CD14-positive monocyte (primary cell): ENCODE data around the gene SELL. TPM values are rescaled to one million over a fixed set of nuclear protein-coding genes. Genes with fewer than 3 reads are reported as not detected.

Source experiments
- DNase-seq, 3 donors: peaks; one replicate each; pipeline ENCODE4 v3.0.0-alpha.2; 2011 to 2022
- H2AFZ ChIP-seq: 2 replicates; pipeline ENCODE4 v1.6.0; 2012; ENCODE audit warnings: mild to moderate bottlenecking, low read depth, low read length, inconsistent platforms; ENCODE audit not compliant: insufficient read depth, poor library complexity, severe bottlenecking
- H3K27ac ChIP-seq, 2 donors: 1 replicate in 1 of 2; 2 replicates in 1 of 2; pipeline ENCODE4 v1.5.1; 2012 to 2013; ENCODE audit warnings: low read length in 2 of 2, control low read depth in 1 of 2, inconsistent platforms in 1 of 2, low read depth in 1 of 2, mild to moderate bottlenecking in 1 of 2
- H3K27me3 ChIP-seq, 2 donors: one replicate each; pipeline versions ENCODE4 v1.6.0 to v1.6.1; 2011 to 2013; ENCODE audit warnings: low read length in 2 of 2; ENCODE audit not compliant: control insufficient read depth in 2 of 2, insufficient read depth in 2 of 2
- H3K36me3 ChIP-seq, 2 donors: replicated peaks in 1 of 2; 1 replicate in 1 of 2; 2 replicates in 1 of 2; pipeline versions ENCODE4 v1.5.1 to v1.6.1; 2012 to 2013; ENCODE audit warnings: low read length in 2 of 2, control low read depth in 1 of 2, inconsistent platforms in 1 of 2, mild to moderate bottlenecking in 1 of 2; ENCODE audit not compliant: insufficient read depth in 2 of 2, control insufficient read depth in 1 of 2
- H3K4me1 ChIP-seq, 2 donors: 1 replicate in 1 of 2; 2 replicates in 1 of 2; pipeline versions ENCODE4 v1.5.1 to v1.6.1; 2012 to 2013; ENCODE audit warnings: low read length in 2 of 2, control low read depth in 1 of 2, inconsistent platforms in 1 of 2, mild to moderate bottlenecking in 1 of 2, moderate library complexity in 1 of 2; ENCODE audit not compliant: insufficient read depth in 2 of 2, control insufficient read depth in 1 of 2
- H3K4me2 ChIP-seq: replicated peaks from 2 replicates; pipeline ENCODE3; 2012; ENCODE audit warnings: low read length, moderate library complexity, mild to moderate bottlenecking; ENCODE audit not compliant: poor library complexity, severe bottlenecking; ENCODE audit errors: extremely low read depth
- H3K4me3 ChIP-seq, 3 experiments: fragments of 200-600 bp in 1 of 3; sonication (generic) in 1 of 3; replicated peaks in 1 of 3; 1 replicate in 2 of 3; 2 replicates in 1 of 3; pipeline ENCODE4 v1.5.1; 2011 to 2013; ENCODE audit warnings: low read length in 3 of 3, mild to moderate bottlenecking in 3 of 3, control low read depth in 2 of 3, low read depth in 2 of 3, inconsistent platforms in 1 of 3, moderate library complexity in 1 of 3
- H3K79me2 ChIP-seq: 2 replicates; pipeline ENCODE4 v1.6.0; 2012; ENCODE audit warnings: mild to moderate bottlenecking, control low read depth, inconsistent platforms, low read length, moderate library complexity; ENCODE audit not compliant: insufficient read depth
- H3K9ac ChIP-seq: 2 replicates; pipeline ENCODE4 v1.6.0; 2017; ENCODE audit warnings: low read length, mild to moderate bottlenecking; ENCODE audit not compliant: insufficient read depth, poor library complexity, severe bottlenecking
- H3K9me3 ChIP-seq, 2 donors: replicated peaks in 1 of 2; 1 replicate in 1 of 2; 2 replicates in 1 of 2; pipeline versions ENCODE4 v1.5.1 to v1.6.1; 2012 to 2013; ENCODE audit warnings: low read length in 2 of 2, control low read depth in 1 of 2; ENCODE audit not compliant: control insufficient read depth in 1 of 2, insufficient read depth in 1 of 2
- H4K20me1 ChIP-seq: 2 replicates; pipeline ENCODE4 v1.6.0; 2012; ENCODE audit warnings: mild to moderate bottlenecking, low read length, control low read depth, moderate library complexity; ENCODE audit not compliant: insufficient read depth
- H3K27ac Mint-ChIP-seq, 7 donors: one replicate each; pipeline ENCODE4 v1.8.0; 2020; ENCODE audit warnings: mild to moderate bottlenecking in 7 of 7, mixed read lengths in 7 of 7, moderate library complexity in 6 of 7, inconsistent platforms in 2 of 7
- H3K27me3 Mint-ChIP-seq, 3 donors: one replicate each; pipeline ENCODE4 v1.8.0; 2021 to 2022; ENCODE audit warnings: low read depth in 3 of 3, mild to moderate bottlenecking in 3 of 3, mixed read lengths in 3 of 3, moderate library complexity in 3 of 3, inconsistent platforms in 1 of 3
- H3K36me3 Mint-ChIP-seq, 2 donors: one replicate each; pipeline ENCODE4 v1.8.0; 2020; ENCODE audit warnings: mixed read lengths in 2 of 2, inconsistent platforms in 1 of 2, mild to moderate bottlenecking in 1 of 2
- H3K4me1 Mint-ChIP-seq: one replicate; pipeline ENCODE4 v1.8.0; 2020; ENCODE audit warnings: mild to moderate bottlenecking, mixed read lengths
- H3K4me3 Mint-ChIP-seq, 2 donors: one replicate each; pipeline ENCODE4 v1.8.0; 2020; ENCODE audit warnings: mild to moderate bottlenecking in 2 of 2, mixed read lengths in 2 of 2, moderate library complexity in 1 of 2
- H3K9me3 Mint-ChIP-seq, 7 donors: one replicate each; pipeline ENCODE4 v1.8.0; 2020 to 2022; ENCODE audit warnings: mixed read lengths in 7 of 7, mild to moderate bottlenecking in 6 of 7, moderate library complexity in 6 of 7, inconsistent platforms in 2 of 7
- WGBS: methylation state at CpG from one replicate; pipeline ENCODE4 v1.1.5; 2013; ENCODE audit warnings: missing lambda C conversion rate; ENCODE audit not compliant: insufficient coverage; 5-methylcytosine and 5-hydroxymethylcytosine counted together
- intact Hi-C, 2 donors: fragments of 100-400 bp; cut with micrococcal nuclease; formaldehyde crosslinking; loops; one replicate each; pipeline versions ENCODE4 v1.15.0 to v1.15.1; 2023
- polyA plus RNA-seq, 3 donors: library from polyadenylated mRNA; depleted of rRNA in 1 of 3; unstranded in 2 of 3; stranded (reverse) in 1 of 3; fragments of 300-500 nt in 2 of 3; fragments of >200 nt in 1 of 3; fragmentation: Illumina TruSeq in 2 of 3; gene quantifications; 1 replicate in 2 of 3; 2 replicates in 1 of 3; pipeline ENCODE4 v1.2.3, GENCODE V29; 2012 to 2021
- TF ChIP-seq, protein P1 (sequence below): fragments of 200-600 bp; IDR thresholded peaks from one replicate; pipeline ENCODE4 v1.8.0; 2022; ENCODE audit warnings: antibody characterized with exemption, mild to moderate bottlenecking

SELL gene
- polyA plus RNA-seq, 3 donors = 153 to 1,885 (median 1,118) TPM

GRCh38 chr1:169724168-169724567, 12.7 kb upstream of the SELL start:
- Mint-ChIP-seq H3K9me3 (peaks cover 0 to 4% (median 0%) of the 10 kb centered on the region in 7 donors), H3K4me3 (no peak overlapping the region), H3K36me3 (no peaks in the 10 kb centered on the region), H3K4me1 (no peaks in the 10 kb centered on the region), H3K27me3 (peaks cover 0 to 2% (median 0%) of the 10 kb centered on the region in 3 donors), H3K27ac (no peak overlapping the region)
- Histone ChIP-seq H3K9ac (no peak overlapping the region), H3K4me3 (no peak overlapping the region), H3K9me3 (no peaks in the 10 kb centered on the region), H3K27ac (no peak overlapping the region), H3K4me1 (no peaks in the 10 kb centered on the region), H3K36me3 (no peaks in the 10 kb centered on the region), H2AFZ (no peak overlapping the region), H3K27me3 (no peaks in the 10 kb centered on the region), H4K20me1 (no peaks in the 10 kb centered on the region), H3K79me2 (no peaks in the 10 kb centered on the region), H3K4me2 (no peak overlapping the region)
- TF ChIP-seq, protein P1, sequence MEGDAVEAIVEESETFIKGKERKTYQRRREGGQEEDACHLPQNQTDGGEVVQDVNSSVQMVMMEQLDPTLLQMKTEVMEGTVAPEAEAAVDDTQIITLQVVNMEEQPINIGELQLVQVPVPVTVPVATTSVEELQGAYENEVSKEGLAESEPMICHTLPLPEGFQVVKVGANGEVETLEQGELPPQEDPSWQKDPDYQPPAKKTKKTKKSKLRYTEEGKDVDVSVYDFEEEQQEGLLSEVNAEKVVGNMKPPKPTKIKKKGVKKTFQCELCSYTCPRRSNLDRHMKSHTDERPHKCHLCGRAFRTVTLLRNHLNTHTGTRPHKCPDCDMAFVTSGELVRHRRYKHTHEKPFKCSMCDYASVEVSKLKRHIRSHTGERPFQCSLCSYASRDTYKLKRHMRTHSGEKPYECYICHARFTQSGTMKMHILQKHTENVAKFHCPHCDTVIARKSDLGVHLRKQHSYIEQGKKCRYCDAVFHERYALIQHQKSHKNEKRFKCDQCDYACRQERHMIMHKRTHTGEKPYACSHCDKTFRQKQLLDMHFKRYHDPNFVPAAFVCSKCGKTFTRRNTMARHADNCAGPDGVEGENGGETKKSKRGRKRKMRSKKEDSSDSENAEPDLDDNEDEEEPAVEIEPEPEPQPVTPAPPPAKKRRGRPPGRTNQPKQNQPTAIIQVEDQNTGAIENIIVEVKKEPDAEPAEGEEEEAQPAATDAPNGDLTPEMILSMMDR = no peak
- intact Hi-C loops = no loop called here
- 89% methylated on average over 3 of the region's 4 CpGs for WGBS
- no peak for DNase-seq

DNA sequence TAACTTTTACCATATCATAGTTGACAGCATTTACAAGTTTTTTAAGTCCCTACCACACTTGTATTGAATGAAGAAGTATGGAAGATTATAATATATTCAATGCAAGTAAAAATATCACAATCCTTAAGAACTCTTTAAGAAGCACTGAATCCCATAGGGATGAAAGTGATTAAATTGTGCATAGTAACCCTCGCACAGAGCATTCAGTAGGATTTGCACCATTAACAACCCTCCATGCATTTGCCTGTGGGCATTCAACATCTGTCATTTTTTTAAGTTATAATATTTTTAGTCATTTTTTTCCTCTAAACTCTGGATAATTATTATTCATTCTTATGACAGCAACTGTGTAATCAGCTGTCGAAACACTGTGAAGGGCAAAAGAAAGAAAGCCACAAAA, 12.3 kb upstream of the SELL start:
- intact Hi-C loops = no loop called here
- H3K9me3 ChIP-seq = no peaks in the 10 kb centered on the region
- H4K20me1 ChIP-seq = no peaks in the 10 kb centered on the region
- no peaks in the 10 kb centered on the region for H3K27me3 ChIP-seq
- no peak overlapping the region for H3K4me3 ChIP-seq
- H3K4me2 ChIP-seq = no peak overlapping the region
- no peak overlapping the region for H3K27ac ChIP-seq
- no peak overlapping the region for H3K9ac ChIP-seq
- Mint-ChIP-seq H3K36me3 (no peaks in the 10 kb centered on the region), H3K27ac (no peak overlapping the region), H3K9me3 (peaks cover 0 to 4% (median 0%) of the 10 kb centered on the region in 7 donors), H3K27me3 (peaks cover 0 to 2% (median 0%) of the 10 kb centered on the region in 3 donors), H3K4me3 (no peak overlapping the region), H3K4me1 (no peaks in the 10 kb centered on the region)
- H3K36me3 ChIP-seq = no peaks in the 10 kb centered on the region
- no peak overlapping the region for H2AFZ ChIP-seq
- TF ChIP-seq, protein P1 = no peak
- no peak for DNase-seq
- no peaks in the 10 kb centered on the region for H3K4me1 ChIP-seq
- no CpG with 5 or more reads among the region's 2 CpGs for WGBS
- no peaks in the 10 kb centered on the region for H3K79me2 ChIP-seq
